ENCODE data around the gene GEMIN8. TPM values are rescaled to one million over a fixed set of nuclear protein-coding genes. Genes with fewer than 3 reads are reported as not detected.
A peak's percentile ranks its signal among the peaks of the same experiment; 100 is the strongest.

GEMIN8 gene
- total RNA-seq = 9.3 and 10.4 TPM in 2 replicates

- H3K4me3 ChIP-seq (ENCODE audit: low read depth, low read length) = peak within 1 kb of the TSS; percentile 61
- TF ChIP-seq CTCF (IDR thresholded peaks at IDR 0.05; ENCODE audit: insufficient read depth, low read depth, low read length) = no peak
- DNase-seq (ENCODE audit: low read depth) = peak; percentile 92
Observed at GRCh38 chrX:14029425-14030173, at the start of gene GEMIN8. Gene GEMIN8 (minus strand): TSS chrX:14029892. CDS start chrX:14021478, 8,414 bp downstream.

GRCh38 chrX:14076639-14077038 lies 46.9 kb upstream of the GEMIN8 start:
- TF ChIP-seq CTCF (IDR thresholded peaks at IDR 0.05; ENCODE audit: insufficient read depth, low read depth, low read length) = no peak
- no peak for DNase-seq (ENCODE audit: low read depth)
- H3K4me3 ChIP-seq (ENCODE audit: low read depth, low read length) = no peak overlapping the region

- no peak for TF ChIP-seq CTCF (IDR thresholded peaks at IDR 0.05; ENCODE audit: insufficient read depth, low read depth, low read length)
- no peak overlapping the region for H3K4me3 ChIP-seq (ENCODE audit: low read depth, low read length)
- no peak for DNase-seq (ENCODE audit: low read depth)
Observed at GRCh38 chrX:14073556-14073955, 43.9 kb upstream of the GEMIN8 start.

GRCh38 chrX:14073071-14073470 lies 43.4 kb upstream of the GEMIN8 start:
- DNase-seq (ENCODE audit: low read depth) = no peak

GRCh38 chrX:14065800-14066199 lies 36.1 kb upstream of the GEMIN8 start:
- H3K4me3 ChIP-seq (ENCODE audit: low read depth, low read length) = no peak overlapping the region
- no peak for DNase-seq (ENCODE audit: low read depth)
- no peak for TF ChIP-seq CTCF (IDR thresholded peaks at IDR 0.05; ENCODE audit: insufficient read depth, low read depth, low read length)

More at GRCh38 chrX:14073071-14073470, 43.4 kb upstream of the GEMIN8 start:
- TF ChIP-seq CTCF (IDR thresholded peaks at IDR 0.05; ENCODE audit: insufficient read depth, low read depth, low read length) = no peak
- no peak overlapping the region for H3K4me3 ChIP-seq (ENCODE audit: low read depth, low read length)

GRCh38 chrX:14064626-14065432 lies 35.1 kb upstream of the GEMIN8 start:
- no peak overlapping the region for H3K4me3 ChIP-seq (ENCODE audit: low read depth, low read length)
- no peak for TF ChIP-seq CTCF (IDR thresholded peaks at IDR 0.05; ENCODE audit: insufficient read depth, low read depth, low read length)
- peak; percentile 56 for DNase-seq (ENCODE audit: low read depth)

Data from fibroblast of villous mesenchyme (primary cell).